T1000 (cell line): ENCODE data around the gene BPIFA2.
"Not testable (repeated sequence)": the region's sequence is repeated elsewhere in the genome, so short reads cannot be mapped to it uniquely, and the experiment has no call there.

Source experiments
- DNase-seq: peaks from one replicate; lab custom pipeline; 2025; ENCODE audit warnings: mixed read lengths; lab: John Stamatoyannopoulos, UW

The BPIFA2 gene

DNA sequence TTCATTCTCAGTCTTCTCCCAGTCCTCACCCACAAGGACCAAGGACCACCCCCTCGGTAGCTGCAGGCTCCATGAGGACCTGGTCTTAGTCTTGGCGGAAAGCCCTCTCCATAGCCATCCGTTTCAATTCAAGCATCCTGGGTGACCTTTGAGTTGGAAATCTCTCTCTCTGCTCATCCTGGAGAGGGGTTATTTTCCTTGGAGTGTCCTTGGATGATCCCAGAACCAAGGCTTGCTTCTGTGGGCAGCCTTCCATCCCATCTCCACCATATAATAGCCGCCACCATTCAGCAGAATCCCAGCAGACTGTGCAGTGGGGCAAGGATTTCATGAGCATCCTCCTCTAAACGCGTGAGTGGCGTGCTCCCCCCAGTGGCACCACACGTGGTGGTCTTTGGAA is at the start of gene BPIFA2:
BPIFA2 (plus strand) TSS at position 301 of the 400 bp plus-strand sequence. CDS start 987 bp downstream, outside the sequence.
- no peak for DNase-seq

DNA sequence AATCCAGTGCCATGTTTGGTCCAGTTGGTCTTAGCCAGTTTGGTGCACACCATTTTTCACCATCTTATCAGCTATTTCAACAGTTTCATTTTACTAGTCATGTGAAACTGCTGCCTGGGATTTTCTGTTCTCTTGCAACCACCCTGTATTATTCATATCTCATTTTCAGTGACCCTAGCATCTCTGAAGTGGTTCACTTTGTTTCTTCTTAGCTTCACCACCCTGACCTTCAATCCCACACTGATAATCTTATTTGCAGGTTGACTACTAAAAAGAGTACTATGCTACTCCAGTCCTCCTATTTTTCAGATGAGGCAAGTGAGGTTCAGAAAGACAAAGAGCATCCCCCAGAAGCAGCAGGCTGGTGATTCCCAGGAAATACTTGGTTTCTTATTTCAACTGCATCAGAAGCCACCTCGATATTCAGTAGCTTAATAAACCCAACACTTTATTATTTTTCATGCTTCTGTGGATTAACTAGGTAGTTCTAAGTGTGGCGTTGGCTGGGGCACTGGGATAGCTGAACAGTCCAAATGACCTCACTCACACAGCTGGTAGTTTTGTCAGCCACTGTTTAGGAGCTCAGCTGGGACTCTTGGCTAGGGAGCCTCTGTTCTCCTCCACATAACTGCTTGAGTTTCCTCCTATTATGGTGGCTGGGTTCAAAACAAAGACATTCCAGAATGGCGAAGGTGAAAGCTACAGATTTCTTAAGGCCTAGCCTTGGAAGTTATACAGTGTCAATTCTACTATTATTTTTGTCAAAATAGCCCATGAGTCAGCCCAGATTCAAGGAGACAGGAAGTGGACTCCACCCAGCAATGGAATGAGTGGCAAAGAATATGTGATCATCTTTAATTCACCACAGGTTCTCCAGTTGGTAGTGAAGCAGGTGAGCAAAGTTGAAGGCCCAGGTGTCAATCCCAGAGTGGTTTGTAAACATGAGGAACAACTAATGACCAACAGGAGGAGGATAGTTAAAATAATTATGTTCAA is 47.9 kb upstream of the BPIFA2 start:
- no peak for DNase-seq

DNA sequence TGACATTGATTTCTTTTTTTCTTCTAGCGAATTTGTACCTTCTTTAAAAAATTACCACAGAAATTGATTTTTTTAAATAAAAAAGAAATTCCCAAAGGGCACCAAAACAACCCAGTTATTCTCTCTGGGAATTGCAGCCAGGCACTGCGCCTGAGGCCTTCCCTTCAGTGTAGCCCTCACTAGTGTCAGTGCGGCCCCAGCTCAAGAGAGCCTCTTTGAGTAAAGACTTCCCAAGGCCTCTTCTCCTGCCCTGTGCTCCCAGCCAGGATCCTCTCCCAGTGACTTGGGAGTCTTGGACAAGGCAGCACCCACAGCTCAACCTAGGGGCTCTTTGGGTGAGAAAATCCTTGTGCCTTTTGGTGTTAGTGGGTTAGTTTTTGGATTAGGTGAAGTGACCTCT is 47.0 kb upstream of the BPIFA2 start:
- no peak for DNase-seq

DNA sequence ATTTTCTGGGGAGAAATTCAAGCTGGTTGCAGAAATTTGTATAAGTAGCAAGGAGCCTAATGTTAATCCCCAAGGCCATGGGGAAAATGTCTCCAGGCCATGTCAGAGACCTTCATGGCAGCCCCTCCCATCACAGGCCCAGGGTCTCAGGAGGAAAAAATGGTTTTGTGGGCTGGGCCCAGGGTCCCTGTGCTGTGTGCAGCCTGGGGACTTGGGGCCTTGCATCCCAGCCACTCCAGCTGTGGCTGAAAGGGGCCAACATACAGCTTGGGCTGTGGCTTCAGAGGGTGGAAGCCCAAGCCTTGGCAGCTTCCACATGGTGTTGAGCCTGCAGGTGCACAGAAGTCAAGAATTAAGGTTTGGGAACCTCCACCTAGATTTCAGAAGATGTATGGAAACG is 45.7 kb upstream of the BPIFA2 start:
- not testable (repeated sequence) for DNase-seq

GRCh38 chr20:33124261-33124660 is 43.7 kb upstream of the BPIFA2 start:
- DNase-seq, result no peak

- DNase-seq, result no peak
These were observed 43.0 kb upstream of the BPIFA2 start for GRCh38 chr20:33124994-33125393.

DNA sequence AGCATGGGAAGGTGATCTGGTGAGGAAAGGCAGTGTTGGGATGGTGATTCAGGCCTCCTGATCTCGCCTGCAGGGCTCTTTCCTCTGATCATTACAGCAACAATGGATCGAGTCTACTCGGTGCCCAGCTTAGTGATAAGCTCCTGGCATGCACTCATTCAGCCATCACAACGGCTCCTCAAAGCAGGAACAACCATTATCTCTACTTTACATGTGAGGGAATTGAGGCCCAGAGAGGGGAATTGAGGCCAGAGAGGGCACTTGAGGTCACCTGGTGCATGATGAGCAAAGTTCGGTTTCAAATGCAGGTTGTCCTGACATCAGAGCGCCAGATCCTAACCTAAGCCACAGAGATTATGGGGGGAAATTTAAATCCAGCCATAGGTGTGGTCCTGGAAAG is 42.0 kb upstream of the BPIFA2 start:
- DNase-seq, result no peak

GRCh38 chr20:33127422-33128097 is 40.4 kb upstream of the BPIFA2 start:
- no peak for DNase-seq

GRCh38 chr20:33130568-33131061 is 37.3 kb upstream of the BPIFA2 start:
- no peak for DNase-seq

DNA sequence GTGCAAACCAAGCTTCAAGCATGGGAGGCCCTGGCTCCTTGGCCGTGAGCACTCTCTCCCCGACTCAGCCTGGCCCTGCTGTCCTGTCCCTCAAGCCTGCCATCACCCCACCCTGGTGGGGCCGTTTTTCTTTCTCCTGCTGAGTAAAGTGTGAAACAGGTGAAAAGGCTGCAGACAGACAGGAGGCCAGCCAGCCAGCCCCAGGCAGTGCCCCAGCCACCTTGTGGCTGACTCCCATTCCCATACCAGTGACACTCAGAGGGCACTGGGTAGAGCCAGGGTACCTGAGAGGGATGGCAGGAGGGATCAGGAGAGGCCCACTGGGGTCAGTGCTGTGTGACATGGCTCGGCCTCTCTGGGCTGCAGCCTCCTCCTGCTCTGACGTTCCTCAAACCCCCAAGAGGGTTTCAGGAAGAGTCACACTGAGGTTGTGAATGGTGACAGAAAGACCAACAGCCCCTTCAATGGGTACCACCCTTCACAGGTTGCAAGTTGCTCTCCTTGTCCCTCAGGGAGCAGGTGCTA is 35.9 kb upstream of the BPIFA2 start:
- DNase-seq, result no peak

DNA sequence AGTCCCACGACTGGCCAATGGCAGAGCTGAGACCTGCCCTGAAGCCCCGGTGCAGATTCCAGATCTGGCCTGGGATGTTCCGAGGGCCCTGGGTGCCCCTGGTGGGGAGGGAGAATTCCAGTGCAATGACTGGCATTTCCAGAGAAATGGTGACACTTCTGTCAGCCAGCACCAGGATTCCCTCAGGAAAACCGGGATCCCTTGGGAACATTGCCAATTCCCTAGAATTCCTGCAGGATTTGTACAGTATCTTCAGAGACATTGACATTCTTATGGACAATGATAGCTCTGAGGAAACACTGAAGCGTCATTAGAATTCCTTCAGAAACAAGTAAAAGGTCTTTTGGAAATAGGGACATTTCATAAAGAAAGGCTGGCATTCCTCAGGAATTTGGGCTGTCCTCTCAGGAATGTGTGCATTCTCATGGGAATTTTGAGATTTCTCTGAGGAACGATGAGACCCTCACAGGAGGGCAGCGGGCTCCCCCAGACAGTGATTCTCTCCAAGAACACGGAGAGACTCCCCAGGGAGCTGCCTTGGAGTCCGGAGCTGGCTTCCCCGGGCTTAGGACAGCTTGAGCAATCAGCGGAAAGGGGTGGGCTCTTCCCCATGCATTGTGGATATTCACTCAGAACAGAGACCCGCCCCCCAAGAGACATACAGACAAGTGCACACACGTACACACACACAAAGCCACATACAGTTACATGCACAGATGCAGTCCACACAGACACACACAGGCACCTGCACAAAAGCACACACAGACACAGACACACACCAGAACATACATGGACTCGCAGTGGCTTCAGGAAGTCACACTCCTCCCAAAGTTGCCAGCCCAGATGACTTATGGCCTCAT is 35.2 kb upstream of the BPIFA2 start:
- DNase-seq, result no peak

GRCh38 chr20:33133373-33133941 is 34.5 kb upstream of the BPIFA2 start:
- no peak for DNase-seq

DNA sequence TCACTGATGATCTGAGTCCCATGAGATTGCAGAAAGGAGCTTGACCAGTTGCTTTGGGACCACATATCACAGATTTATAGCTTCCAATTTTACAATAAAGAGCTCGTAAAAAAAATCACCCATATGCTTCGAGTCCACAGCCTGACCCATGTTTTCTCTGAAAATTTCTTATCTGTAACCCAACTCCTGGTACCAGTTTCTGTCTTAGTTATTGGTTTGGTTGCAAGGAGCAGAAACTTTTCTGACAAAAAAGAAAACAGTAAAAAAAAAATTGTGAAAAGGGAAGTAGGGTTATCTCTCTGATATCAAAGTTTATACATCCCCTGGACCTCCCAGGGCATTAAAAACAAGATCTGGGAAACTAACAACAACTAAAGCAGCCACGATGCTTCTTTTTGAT is 30.8 kb upstream of the BPIFA2 start:
- DNase-seq, result no peak

- no peak for DNase-seq
These were observed 28.5 kb upstream of the BPIFA2 start for GRCh38 chr20:33139467-33139866.

DNA sequence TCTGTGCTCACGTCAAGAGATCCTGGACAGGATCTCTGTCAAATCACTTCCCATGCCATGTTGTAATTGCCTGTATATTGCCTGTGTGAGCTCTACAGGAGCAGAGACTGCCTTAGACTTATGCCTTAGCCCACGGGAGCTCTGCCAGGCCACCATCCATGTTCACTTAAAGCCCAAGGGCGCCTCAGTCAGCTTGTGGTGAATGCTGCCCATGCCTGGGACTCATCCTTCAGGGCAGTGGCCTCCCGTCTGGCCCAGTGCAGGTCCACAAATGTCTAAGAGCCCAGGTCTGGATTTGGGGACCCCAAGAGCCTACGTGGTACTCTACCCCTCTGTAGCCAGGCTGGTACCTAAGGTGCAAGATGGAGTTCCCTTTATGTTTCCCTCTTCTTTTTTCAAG is 22.4 kb upstream of the BPIFA2 start:
- DNase-seq, result no peak

DNA sequence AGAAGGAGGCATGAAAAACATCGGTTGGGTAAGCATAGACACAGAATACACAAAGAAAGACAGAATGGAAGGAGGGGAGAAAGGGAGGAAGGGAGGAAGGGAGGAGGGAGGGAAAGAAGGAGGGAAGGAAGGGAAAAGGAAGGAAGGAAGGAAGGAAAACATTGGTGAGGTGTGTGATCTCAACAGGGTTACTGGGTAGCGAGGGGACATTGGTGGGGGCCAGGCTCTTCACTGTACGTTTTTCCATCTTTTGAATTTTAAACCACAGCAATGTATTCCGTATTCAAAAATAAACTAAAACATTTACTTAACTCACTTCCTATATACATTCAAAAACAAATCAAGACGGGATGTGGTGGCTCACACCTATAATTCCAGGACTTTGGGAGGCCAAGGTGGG is 20.7 kb upstream of the BPIFA2 start:
- no peak for DNase-seq

- no peak for DNase-seq
These were observed 19.9 kb upstream of the BPIFA2 start for GRCh38 chr20:33148040-33148439.

- DNase-seq, result no peak
These were observed 13.7 kb upstream of the BPIFA2 start for GRCh38 chr20:33154252-33154651.

DNA sequence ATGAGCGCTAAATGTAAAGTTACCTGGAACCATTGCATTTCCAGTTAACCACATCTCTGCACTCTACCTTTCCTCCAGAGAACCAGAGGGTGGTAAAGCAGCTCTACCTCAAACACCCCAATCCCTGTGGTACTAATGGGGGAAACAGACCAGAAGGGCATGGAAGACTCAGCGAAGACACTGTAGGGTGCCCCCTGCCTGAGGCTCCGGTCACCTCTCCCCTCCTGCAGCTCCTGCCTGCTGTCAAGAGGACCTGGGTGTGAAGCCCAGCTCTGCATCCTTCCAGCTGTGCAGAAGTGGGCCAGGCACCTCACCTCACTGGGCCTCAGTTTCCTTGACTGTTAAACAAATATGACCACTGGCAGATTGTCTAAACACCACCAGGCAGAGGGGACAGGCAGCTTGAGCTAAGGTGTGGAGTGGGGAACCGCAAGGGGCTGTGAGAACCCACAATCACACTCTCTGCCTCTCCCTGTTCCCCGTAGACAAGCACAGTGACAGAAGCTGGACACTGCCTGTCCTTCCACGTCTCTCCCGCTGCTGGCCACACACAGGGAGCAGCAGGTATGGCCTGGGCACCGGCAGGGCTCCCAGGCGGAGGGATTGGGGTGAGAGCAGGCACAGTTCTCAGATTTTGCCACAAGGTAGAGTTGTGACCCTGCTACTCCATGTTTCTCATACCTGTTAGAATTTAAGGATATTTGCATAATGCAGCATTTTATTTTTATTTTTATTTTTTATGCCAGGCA is 9.1 kb upstream of the BPIFA2 start:
- no peak for DNase-seq

DNA sequence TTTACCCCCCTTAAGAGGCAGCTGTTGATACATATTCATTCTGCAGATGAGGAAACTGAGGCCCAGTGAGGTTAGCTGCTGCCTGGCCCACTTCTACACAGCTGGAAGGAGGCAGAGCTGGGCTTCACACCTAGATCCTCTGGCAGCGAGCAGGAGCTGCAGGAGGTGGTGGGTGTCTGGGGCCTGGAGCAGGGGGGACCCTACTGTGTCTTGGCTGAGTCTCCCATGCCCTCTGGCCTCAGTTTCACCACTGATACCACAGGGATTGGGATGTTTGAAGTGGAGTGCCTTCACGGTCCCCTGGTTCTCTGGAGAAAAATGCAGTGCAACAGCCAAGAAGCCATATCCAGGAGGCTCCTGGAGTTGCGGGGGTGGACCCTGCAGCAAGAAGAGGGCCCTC is 8.2 kb upstream of the BPIFA2 start:
- DNase-seq, result no peak

DNA sequence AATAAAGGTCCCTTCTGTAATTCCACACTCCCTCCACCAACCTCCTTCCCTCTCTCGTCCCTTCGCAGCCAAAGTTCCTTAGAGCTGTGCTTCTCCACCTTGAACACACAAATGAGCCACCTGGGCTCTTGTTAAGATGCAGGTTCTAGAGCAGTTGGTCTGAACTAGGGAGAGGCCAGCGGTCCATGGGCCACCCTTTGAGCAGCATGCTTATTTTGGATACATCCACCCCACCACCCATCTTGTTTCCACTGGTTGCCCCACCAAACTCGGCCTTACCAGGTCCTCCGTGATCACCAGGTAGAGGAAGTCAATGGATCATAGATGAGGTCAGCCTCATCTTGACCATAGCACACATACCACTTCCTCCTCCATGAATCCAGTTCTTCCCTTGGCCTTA is 7.3 kb upstream of the BPIFA2 start:
- DNase-seq, result no peak
